HG03571 (cell line): ENCODE data around the gene PSMA6.

Experiments
- ATAC-seq: cut with Tn5 transposase; IDR thresholded peaks from one replicate; pipeline ENCODE4 v1.9.1; 2021; ENCODE audit not compliant: unreplicated experiment

Gene PSMA6

GRCh38 chr14:35365130-35366055, 73.2 kb downstream of the PSMA6 start:
- ATAC-seq: no peak

- ATAC-seq: no peak
Observed at GRCh38 chr14:35366056-35366451, 73.9 kb downstream of the PSMA6 start.

GRCh38 chr14:35366521-35366976, 74.4 kb downstream of the PSMA6 start:
- ATAC-seq: no peak

GRCh38 chr14:35367056-35367372, 74.8 kb downstream of the PSMA6 start:
- ATAC-seq: no peak
